SU-DHL-6 (cell line): ENCODE data around the gene HTT.

Experiments used
- CTCF ChIP-seq: fragments of 200-600 bp; sonication (generic); IDR thresholded peaks from one replicate; pipeline ENCODE4 v1.5.1; 2017; ENCODE audit warnings: antibody characterized with exemption, mild to moderate bottlenecking, low read length, moderate library complexity; ENCODE audit not compliant: insufficient read depth, poor library complexity, severe bottlenecking
- EZH2phosphoT487 ChIP-seq: fragments of 200-600 bp; sonication (generic), shearing (Covaris generic); conservative IDR thresholded peaks from 2 replicates; pipeline ENCODE4 v1.6.1; 2018; ENCODE audit warnings: mild to moderate bottlenecking, antibody characterized with exemption, low read length, moderate library complexity, mixed read lengths

DNA sequence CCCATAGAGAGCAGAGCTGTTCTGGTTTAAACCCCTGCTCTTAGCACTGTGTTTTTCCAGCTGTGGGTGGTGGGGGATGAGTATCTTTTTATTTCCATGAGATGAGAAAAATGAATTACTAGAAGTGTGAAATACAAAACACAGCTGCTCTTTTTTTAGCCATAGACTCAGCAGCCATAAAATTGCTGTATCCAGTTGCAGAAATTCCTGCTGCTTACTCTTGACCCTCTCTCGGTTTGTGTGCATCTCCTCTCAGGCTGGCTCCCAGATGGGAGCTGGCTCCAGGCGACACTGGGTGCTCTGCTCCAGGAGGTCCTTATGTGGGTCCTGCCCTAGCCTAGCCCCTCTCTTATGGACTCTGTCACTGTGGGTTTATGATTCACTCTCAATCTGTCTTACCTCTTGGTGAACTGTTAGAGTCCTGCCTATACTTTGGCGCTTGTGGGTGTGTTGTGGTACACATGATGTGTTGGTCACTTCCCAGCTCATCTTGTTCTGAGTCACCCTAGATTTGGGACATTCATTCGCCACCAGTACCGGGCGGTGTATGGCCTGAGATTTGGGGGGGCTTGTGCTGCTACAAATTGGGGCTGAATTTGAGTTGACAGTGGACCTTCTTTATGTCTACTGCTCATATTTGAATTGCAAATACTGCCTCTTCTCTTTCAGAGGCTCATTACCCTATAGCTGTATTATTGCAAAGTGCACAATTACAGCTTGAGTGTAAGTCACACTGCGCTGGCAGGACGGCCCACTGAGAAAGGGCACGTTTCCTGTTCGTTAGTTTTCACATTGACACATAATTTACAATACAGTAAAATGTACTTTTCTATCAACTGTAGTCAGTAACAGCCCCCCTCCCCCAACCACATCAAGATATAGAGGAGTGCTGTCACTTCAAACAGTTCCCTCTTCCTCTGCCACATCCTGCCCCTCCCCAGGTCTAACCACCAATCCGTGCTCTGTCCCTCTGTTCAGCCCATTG, 127.5 kb downstream of the HTT start:
- TF ChIP-seq CTCF (no peak), EZH2phosphoT487 (no peak)
